ENCODE results near the gene PGF. TPM values are rescaled to one million over a fixed set of nuclear protein-coding genes. Genes with fewer than 3 reads are reported as not detected.

Gene PGF
- total RNA-seq, 2 donors from 2014 or later, result 0.40 to 0.48 TPM

GRCh38 chr14:74945852-74946658 is 9.3 kb downstream of the PGF start:
- Mint-ChIP-seq H3K4me1 (peaks cover 19% of the 10 kb centered on the region), H3K9me3 (no peaks in the 10 kb centered on the region), H3K4me3 (peak overlapping the region; percentile 51), H3K27ac (peak overlapping the region; percentile 73), H3K27me3 (no peaks in the 10 kb centered on the region), H3K36me3 (ENCODE audit: low read depth) (no peaks in the 10 kb centered on the region)
- peak; percentile 60 for ATAC-seq (replicated peaks)

DNA sequence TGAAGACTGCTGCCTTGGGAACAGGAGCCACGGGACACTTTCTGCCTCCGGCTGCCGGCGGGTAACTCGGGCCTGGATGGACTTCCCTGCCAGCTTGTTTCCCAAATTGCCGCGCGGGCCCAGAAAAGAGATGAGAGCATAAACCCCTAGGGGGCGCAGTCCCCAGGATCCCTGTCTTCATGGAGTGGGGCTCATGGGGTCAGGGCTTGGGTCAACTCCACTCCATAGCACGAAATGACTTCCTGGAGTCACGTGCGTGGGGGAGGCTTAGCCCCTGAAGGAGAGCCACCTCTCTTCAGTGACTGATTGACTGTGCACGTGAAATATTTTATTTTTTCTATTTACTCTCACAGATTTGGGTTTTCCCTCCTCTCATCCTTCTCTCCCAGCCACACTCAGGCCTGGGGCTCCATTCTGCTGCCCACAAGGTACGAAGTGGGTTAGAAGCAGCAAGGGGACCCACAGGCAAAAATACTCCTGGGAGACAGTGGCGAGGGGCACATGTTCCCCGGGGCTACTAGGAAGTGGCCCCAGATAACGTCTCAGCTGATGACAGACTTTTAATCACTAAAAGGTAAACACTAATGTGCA is 10.0 kb downstream of the PGF start:
- Mint-ChIP-seq H3K4me3 (no peak overlapping the region), H3K9me3 (no peaks in the 10 kb centered on the region), H3K36me3 (ENCODE audit: low read depth) (no peaks in the 10 kb centered on the region), H3K27me3 (no peaks in the 10 kb centered on the region), H3K4me1 (peaks cover 19% of the 10 kb centered on the region), H3K27ac (no peak overlapping the region)
- no peak for ATAC-seq (replicated peaks)

- H3K27ac Mint-ChIP-seq, result peak overlapping the region; percentile 99
- H3K36me3 Mint-ChIP-seq (ENCODE audit: low read depth), result no peaks in the 10 kb centered on the region
- H3K4me3 Mint-ChIP-seq, result peak overlapping the region; percentile 96
- ATAC-seq (replicated peaks), result peak; percentile 20
- no peaks in the 10 kb centered on the region for H3K27me3 Mint-ChIP-seq
- H3K4me1 Mint-ChIP-seq, result peaks cover 27% of the 10 kb centered on the region
- H3K9me3 Mint-ChIP-seq, result peaks cover 7% of the 10 kb centered on the region
Observed at GRCh38 chr14:74942608-74943007, 12.8 kb downstream of the PGF start.

GRCh38 chr14:74942181-74942580 is 13.2 kb downstream of the PGF start:
- H3K9me3 Mint-ChIP-seq, result peaks cover 7% of the 10 kb centered on the region
- no peaks in the 10 kb centered on the region for H3K36me3 Mint-ChIP-seq (ENCODE audit: low read depth)
- H3K27me3 Mint-ChIP-seq, result no peaks in the 10 kb centered on the region
- peak overlapping the region; percentile 99 for H3K27ac Mint-ChIP-seq
- H3K4me1 Mint-ChIP-seq, result peaks cover 28% of the 10 kb centered on the region
- H3K4me3 Mint-ChIP-seq, result peak overlapping the region; percentile 96
- no peak for ATAC-seq (replicated peaks)

DNA sequence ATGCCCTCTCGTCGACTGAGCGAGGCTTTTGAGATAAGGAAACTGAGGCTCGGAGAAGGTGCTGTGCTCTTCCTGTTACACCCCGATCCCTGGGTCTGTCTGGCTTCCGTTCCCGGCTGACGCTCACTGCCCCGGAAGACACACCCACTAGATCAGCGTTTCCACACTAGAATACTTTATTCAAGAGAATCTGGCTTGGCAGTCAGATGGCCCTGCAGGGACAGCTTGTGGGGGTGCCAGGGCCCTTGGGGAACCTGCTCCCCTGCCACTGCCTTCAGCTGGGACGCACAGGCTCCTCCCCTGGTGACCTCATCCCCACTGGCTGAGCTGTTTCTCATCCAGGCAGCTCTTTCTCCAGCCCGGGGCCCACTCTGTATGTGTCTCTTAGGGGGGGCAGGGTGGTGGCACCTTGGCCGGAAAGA is 13.7 kb downstream of the PGF start:
- peak overlapping the region; percentile 99 for H3K27ac Mint-ChIP-seq
- no peaks in the 10 kb centered on the region for H3K36me3 Mint-ChIP-seq (ENCODE audit: low read depth)
- peak overlapping the region; percentile 96 for H3K4me3 Mint-ChIP-seq
- peak; percentile 84 for ATAC-seq (replicated peaks)
- peaks cover 32% of the 10 kb centered on the region for H3K4me1 Mint-ChIP-seq
- H3K27me3 Mint-ChIP-seq, result no peaks in the 10 kb centered on the region
- H3K9me3 Mint-ChIP-seq, result peaks cover 7% of the 10 kb centered on the region

- peak; percentile 3 for ATAC-seq (replicated peaks)
- H3K27ac Mint-ChIP-seq, result peak overlapping the region; percentile 99
- peak overlapping the region; percentile 96 for H3K4me3 Mint-ChIP-seq
- H3K36me3 Mint-ChIP-seq (ENCODE audit: low read depth), result no peaks in the 10 kb centered on the region
- peaks cover 27% of the 10 kb centered on the region for H3K4me1 Mint-ChIP-seq
- no peaks in the 10 kb centered on the region for H3K27me3 Mint-ChIP-seq
- H3K9me3 Mint-ChIP-seq, result peaks cover 7% of the 10 kb centered on the region
Observed at GRCh38 chr14:74940956-74941565, 14.3 kb downstream of the PGF start.

GRCh38 chr14:74938531-74939495 is 16.6 kb downstream of the PGF start:
- peaks cover 27% of the 10 kb centered on the region for H3K4me1 Mint-ChIP-seq

GRCh38 chr14:74937171-74937570 is 18.2 kb downstream of the PGF start:
- ATAC-seq (replicated peaks), result peak; percentile 58
- Mint-ChIP-seq H3K27me3 (no peaks in the 10 kb centered on the region), H3K4me1 (peaks cover 21% of the 10 kb centered on the region), H3K36me3 (ENCODE audit: low read depth) (no peaks in the 10 kb centered on the region), H3K4me3 (no peak overlapping the region), H3K27ac (peak overlapping the region; percentile 55), H3K9me3 (peaks cover 7% of the 10 kb centered on the region)

More at GRCh38 chr14:74938531-74939495, 16.6 kb downstream of the PGF start:
- H3K27me3 Mint-ChIP-seq, result no peaks in the 10 kb centered on the region
- peaks cover 7% of the 10 kb centered on the region for H3K9me3 Mint-ChIP-seq
- no peaks in the 10 kb centered on the region for H3K36me3 Mint-ChIP-seq (ENCODE audit: low read depth)
- H3K27ac Mint-ChIP-seq, result no peak overlapping the region
- ATAC-seq (replicated peaks), result no peak
- H3K4me3 Mint-ChIP-seq, result no peak overlapping the region

DNA sequence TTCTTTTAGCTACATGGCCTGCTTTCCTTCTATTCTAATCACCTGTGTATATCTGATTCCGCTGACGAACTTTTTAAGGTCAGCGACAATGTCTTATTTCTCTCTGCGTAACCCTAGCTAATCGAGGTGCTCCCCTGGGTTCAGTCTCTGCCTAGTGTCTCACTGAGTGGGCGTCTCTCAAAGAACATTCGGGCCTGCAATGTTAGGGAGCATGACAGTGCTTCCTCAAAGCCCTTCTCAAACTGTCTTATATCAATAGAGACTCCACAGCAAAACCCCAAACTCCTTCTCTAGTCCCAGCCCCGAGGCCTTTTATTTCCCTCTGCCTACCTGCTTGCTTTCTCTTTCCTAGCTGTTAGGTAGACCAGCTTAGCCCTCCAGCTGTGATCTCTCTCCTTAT is 18.7 kb downstream of the PGF start:
- H3K27ac Mint-ChIP-seq, result peak overlapping the region; percentile 55
- H3K27me3 Mint-ChIP-seq, result no peaks in the 10 kb centered on the region
- no peaks in the 10 kb centered on the region for H3K36me3 Mint-ChIP-seq (ENCODE audit: low read depth)
- H3K4me3 Mint-ChIP-seq, result no peak overlapping the region
- peaks cover 7% of the 10 kb centered on the region for H3K9me3 Mint-ChIP-seq
- no peak for ATAC-seq (replicated peaks)
- H3K4me1 Mint-ChIP-seq, result peaks cover 21% of the 10 kb centered on the region

DNA sequence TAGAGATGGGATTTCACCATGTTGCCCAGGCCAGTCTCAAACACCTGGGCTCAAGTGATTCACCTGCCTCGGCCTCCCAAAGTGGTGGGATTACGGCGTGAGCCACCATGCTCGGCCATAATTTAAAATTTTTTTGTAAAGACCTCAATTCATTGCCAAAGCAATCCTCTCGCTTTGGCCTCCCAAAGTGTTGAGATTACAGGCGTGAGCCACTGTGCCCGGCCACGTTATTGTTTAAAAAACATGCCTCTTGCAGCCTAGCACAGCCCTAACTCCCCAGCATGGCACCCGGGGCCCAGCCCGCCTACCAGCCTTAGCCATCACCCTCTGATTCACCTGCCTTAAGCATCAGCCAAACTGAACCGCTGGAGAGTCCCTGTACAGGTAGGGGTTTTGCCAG is 19.2 kb downstream of the PGF start:
- ATAC-seq (replicated peaks), result no peak
- peaks cover 7% of the 10 kb centered on the region for H3K9me3 Mint-ChIP-seq
- H3K4me1 Mint-ChIP-seq, result peaks cover 21% of the 10 kb centered on the region
- H3K36me3 Mint-ChIP-seq (ENCODE audit: low read depth), result no peaks in the 10 kb centered on the region
- no peak overlapping the region for H3K4me3 Mint-ChIP-seq
- no peak overlapping the region for H3K27ac Mint-ChIP-seq
- H3K27me3 Mint-ChIP-seq, result no peaks in the 10 kb centered on the region

DNA sequence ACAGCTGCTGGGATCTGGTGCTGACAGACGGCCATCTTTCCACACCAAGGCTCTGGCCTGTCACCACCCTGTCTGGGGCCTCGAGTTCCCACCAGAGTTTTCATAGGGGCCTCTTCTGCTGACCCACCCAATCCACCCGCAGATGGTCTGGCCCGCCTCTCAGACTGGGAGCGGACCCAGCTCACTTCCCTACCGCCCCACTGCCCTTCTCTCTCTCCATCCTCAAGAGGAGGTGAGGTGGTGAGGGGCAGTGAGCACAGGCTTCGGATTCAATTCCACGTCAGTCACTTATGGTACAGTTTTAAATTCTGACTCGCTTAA is 20.1 kb downstream of the PGF start:
- ATAC-seq (replicated peaks), result no peak
- Mint-ChIP-seq H3K27ac (no peak overlapping the region), H3K4me3 (no peak overlapping the region), H3K36me3 (ENCODE audit: low read depth) (no peaks in the 10 kb centered on the region), H3K9me3 (peaks cover 7% of the 10 kb centered on the region), H3K27me3 (no peaks in the 10 kb centered on the region), H3K4me1 (peaks cover 21% of the 10 kb centered on the region)

DNA sequence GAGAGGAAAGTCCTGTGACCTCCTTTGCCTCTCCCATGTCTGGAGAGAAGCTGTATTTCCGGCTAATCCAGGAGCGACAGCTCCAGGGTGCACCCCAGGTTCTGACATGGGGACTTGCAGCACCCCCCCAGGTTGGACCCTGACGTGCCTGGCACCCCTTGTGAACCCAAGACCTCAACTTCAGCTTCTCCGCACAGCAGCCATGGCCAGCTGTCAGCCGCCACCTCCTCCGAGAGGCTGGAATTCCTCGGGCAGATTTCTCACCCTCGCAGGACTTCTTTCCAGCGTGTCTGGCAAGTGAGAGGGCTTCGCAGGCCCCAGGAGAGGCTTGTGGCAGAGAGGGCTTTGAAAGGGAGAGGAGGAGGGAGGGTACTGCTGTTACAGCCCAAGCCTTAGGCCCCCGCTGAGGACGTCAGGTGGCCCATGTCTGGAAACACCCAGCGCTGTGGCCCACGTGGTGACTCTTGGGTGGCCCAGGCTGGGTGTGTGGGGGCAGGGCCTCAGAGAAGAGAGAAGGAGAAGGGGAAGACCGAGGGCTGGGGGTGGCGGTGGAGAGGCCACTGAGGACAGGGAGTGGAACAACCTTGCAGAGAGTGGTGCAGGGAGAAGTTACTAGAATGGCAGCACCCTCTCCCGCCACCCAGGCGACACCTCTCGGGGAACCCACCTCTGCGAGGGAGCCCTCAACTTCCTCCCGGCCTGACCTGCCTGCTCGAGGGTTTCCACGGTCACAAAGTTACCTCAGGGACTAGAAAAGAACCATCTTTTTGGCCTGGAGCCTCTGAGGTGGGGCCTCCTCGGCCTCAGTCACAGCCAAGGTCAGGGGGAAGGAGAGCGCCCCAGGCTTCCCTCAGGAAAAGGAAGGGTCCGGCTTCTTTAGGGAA is 20.7 kb downstream of the PGF start:
- H3K36me3 Mint-ChIP-seq (ENCODE audit: low read depth), result no peaks in the 10 kb centered on the region
- H3K4me1 Mint-ChIP-seq, result peaks cover 21% of the 10 kb centered on the region
- no peaks in the 10 kb centered on the region for H3K27me3 Mint-ChIP-seq
- H3K9me3 Mint-ChIP-seq, result peaks cover 7% of the 10 kb centered on the region
- no peak overlapping the region for H3K4me3 Mint-ChIP-seq
- no peak for ATAC-seq (replicated peaks)
- H3K27ac Mint-ChIP-seq, result no peak overlapping the region

GRCh38 chr14:74934041-74934440 is 21.4 kb downstream of the PGF start:
- no peaks in the 10 kb centered on the region for H3K36me3 Mint-ChIP-seq (ENCODE audit: low read depth)
- H3K9me3 Mint-ChIP-seq, result peaks cover 7% of the 10 kb centered on the region
- H3K27ac Mint-ChIP-seq, result no peak overlapping the region
- H3K4me1 Mint-ChIP-seq, result peaks cover 21% of the 10 kb centered on the region
- H3K27me3 Mint-ChIP-seq, result no peaks in the 10 kb centered on the region
- no peak for ATAC-seq (replicated peaks)
- no peak overlapping the region for H3K4me3 Mint-ChIP-seq

Measured in activated T-helper 17 cell treated with anti-CD3 and anti-CD28 coated beads, Interleukin-2, amount 50 U/mL, for 72 hours (primary cell).